Ovary (tissue), 3 donors: ENCODE measurements around the gene TRMT61B.

Experiments used
- CTCF ChIP-seq, 3 donors: fragments of 450-650 bp in 2 of 3; fragments of 200-600 bp in 1 of 3; IDR thresholded peaks; one replicate each; pipeline versions ENCODE4 v1.5.1 to v1.8.0; 2016 to 2022; ENCODE audit warnings: antibody characterized with exemption in 3 of 3, mild to moderate bottlenecking in 1 of 3
- EP300 ChIP-seq: sonication (generic); formaldehyde crosslinking; IDR thresholded peaks from one replicate; pipeline ENCODE4 v1.6.1; 2017; ENCODE audit warnings: antibody characterized with exemption
- POLR2A ChIP-seq: fragments of 450-650 bp; IDR thresholded peaks from one replicate; pipeline ENCODE4 v1.6.1; 2017; ENCODE audit warnings: antibody characterized with exemption, mild to moderate bottlenecking, moderate library complexity
- donor health status: DM: no; HTN: no; CAD: no.

DNA sequence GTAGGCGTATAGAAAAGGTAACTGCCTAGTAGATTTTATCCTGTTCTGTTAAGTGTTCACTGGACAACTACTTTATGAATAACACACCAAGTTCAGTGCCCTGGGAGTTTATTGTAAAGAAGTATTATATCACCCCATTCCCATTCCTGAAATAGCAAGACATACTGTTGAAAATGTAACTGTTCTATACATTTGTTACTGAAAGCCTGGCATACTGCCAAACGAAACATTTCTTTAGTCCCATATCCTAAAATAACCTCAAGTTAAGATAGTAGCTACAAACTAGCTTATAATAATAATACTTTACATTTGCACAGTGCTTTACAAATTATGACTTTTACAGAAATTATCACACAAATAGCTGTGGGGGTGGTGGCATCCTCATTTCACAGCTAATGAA lies 34.3 kb downstream of the TRMT61B start:
- TF ChIP-seq CTCF (IDR thresholded peaks at IDR 0.05) (no peak), POLR2A (no peak), EP300 (no peak)
